Ramos (cell line): ENCODE measurements around the gene TSEN2.

Source experiments
- in situ Hi-C: fragments of 300-500 bp; cut with MboI; formaldehyde crosslinking; loops from one replicate; pipeline ENCODE4 v1.14.3; 2022; ENCODE audit warnings: low sequenced_read_pairs; ENCODE audit not compliant: unreplicated experiment

TSEN2 gene

GRCh38 chr3:12577379-12577778 is 93.1 kb downstream of the TSEN2 start:
- in situ Hi-C loops: no loop called here

GRCh38 chr3:12578742-12579141 is 94.5 kb downstream of the TSEN2 start:
- in situ Hi-C loops: no loop called here

- in situ Hi-C loops: no loop called here
These were observed 95.2 kb downstream of the TSEN2 start for GRCh38 chr3:12579456-12579855.

- in situ Hi-C loops: no loop called here
These were observed 95.6 kb downstream of the TSEN2 start for GRCh38 chr3:12579905-12580304.

GRCh38 chr3:12582730-12583129 is 98.5 kb downstream of the TSEN2 start:
- in situ Hi-C loops: no loop called here
